ENCODE measurements around the gene BNIP5.

- TF ChIP-seq CTCF (conservative IDR thresholded peaks at IDR 0.05 in 1 of 2, IDR thresholded peaks at IDR 0.05 in 1 of 2; ENCODE audit: extremely low read depth in 1 of 2, insufficient read depth in 1 of 2, low read depth in 1 of 2, low read length in 2 of 2) = no peak
- no peak for TF ChIP-seq EZH2 (IDR thresholded peaks at IDR 0.05; ENCODE audit: borderline replicate concordance, low read length)
Measured at GRCh38 chr6:36289281-36289878, 47.3 kb downstream of the BNIP5 start.
